GM21526 (cell line): Measurements from ENCODE around the gene FARP2.
"Not testable (repeated sequence)": the region's sequence is repeated elsewhere in the genome, so short reads cannot be mapped to it uniquely, and the experiment has no call there.

Source experiments
- ATAC-seq: cut with Tn5 transposase; IDR thresholded peaks from one replicate; pipeline ENCODE4 v1.9.1; 2021; ENCODE audit warnings: moderate library complexity; ENCODE audit not compliant: unreplicated experiment, low FRiP score

Gene FARP2

DNA sequence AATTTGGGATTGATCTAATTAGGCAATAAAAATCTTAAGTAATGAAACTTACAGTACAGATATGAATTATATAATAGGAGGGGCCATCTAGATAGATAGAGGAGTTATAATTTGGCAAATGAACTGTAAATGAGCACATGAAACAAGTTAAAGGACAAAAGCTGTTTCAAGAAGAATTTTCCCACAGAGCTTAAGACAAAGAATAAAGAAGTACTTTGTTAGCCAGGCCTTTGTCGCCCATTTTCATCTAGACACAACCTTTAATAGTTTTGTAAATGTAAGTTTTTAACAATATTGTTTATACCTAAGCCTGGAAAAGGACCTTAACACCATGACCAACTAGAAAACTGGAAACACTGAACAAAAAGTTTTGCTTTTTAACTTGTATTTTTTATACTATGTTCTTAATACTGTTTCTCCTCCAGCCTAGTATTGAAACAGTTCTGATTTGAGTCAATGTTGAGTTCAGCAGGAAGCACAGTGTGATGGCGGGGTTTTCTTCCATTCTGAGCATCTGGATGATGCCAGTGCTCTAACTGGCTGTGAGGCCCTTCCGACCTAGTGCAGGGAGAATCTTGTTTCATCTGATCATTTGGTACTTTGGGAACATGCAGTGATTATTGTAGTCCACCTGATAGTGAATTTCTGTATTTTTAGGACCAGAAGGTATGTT, 37.6 kb downstream of the FARP2 start:
- no peak for ATAC-seq

DNA sequence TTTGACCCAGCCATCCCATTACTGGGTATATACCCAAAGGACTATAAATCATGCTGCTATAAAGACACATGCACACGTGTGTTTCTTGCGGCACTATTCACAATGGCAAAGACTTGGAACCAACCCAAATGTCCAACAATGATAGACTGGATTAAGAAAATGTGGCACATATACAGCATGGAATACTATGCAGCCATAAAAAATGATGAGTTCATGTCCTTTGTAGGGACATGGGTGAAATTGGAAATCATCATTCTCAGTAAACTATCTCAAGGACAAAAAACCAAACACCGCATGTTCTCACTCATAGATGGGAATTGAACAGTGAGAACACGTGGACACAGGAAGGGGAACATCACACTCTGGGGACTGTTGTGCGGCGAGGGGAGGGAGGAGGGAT, 40.7 kb downstream of the FARP2 start:
- not testable (repeated sequence) for ATAC-seq

DNA sequence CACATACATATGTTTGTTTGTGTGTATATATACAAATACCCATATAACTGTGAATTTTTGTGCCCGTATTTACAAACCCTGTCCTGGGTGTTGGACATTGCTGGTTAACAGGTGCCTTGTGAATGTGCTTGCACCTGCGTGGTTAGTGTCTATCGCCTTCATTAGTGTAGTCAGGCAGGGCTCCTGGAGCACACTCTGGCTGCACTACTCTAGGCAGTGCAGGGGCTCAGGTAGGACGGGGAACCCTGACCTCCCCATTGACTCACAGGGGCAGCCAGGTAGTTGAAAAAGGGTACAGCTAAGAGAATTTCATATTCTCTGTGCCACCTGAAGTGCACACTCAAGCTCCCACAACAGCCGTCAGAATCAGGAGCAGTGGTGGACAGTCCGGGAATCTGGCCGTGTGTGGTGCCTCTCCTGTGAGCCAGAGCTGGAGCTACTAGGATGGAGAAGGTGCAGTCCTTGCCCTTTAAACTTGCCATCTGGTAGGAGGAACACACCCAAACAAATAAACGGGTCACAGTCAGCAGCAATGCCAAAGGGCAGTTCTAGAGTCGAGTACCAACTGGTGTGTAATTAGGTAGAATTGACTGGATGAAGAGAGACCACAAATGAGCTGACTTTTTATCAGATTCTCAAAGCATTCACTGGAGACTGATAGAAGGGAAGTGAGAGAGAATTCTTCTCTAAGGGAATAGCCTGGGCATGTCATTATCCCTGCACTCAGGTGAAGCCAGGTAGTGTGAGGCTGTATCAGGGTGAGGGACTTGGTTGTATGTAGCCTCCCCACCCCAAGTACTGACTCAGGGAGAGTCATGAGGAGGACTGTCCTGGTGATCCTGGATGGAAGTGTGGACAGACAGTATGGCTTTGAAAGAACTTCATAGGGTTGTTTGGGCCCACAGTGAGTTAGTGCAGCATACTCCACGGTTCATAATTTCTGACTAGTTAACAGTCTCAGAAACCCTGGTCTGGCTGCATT, 44.1 kb downstream of the FARP2 start:
- no peak for ATAC-seq

DNA sequence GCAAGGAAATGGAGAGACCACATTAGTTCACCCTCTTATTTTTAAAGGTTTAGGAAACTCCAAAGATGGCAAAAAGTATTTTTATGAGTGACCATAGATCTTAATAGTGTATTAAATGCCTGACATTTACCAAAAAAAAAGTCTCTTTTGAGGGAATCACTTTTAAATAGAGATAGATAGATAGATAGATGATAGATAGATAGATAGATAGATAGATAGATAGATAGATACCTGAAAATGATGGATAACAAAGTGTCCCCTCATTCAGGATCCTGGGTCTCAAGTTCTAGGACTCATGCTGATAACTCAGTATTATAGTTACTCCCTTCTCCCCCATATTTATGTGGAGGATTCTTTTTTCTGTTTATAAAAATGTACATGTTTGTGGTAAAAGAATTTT, 52.8 kb downstream of the FARP2 start:
- ATAC-seq = no peak

DNA sequence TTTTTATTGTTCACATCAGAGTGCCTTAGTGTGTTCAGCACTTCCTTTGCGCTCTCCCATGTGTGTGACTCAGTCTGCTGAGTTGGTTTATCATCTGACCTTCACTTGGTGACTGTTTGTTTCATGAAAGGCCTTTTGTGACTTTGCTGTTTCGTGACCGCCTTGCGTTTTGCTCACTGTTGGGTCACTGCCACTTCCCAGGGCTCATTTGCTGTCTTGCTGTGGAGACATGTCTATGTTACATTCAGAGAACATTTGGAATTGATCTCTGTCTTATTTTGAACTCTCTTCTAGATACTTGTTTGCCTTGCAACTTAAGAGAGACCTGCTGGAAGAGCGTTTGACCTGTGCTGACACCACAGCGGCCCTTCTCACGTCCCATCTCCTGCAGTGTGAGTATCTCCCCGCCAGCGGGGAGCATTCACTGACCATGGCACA, 54.7 kb downstream of the FARP2 start:
- no peak for ATAC-seq

DNA sequence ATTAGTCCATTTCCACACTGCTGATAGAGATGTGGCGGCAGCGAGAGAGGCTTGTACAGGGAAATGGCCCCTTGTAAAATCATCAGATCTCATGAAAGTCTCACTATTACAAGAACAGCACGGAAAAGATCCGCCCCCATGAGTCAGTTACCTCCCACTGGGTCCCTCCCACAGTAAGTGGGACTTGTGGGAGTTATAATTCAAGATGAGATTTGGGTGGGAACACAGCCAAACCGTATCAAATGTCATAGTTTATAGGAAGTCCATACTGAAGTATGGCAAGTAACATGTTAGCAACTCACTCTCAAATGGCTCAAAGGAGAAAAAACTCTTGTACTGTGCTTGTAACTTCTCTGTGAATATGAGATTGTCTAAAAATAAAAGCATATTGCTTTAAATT, 56.1 kb downstream of the FARP2 start:
- ATAC-seq = no peak

DNA sequence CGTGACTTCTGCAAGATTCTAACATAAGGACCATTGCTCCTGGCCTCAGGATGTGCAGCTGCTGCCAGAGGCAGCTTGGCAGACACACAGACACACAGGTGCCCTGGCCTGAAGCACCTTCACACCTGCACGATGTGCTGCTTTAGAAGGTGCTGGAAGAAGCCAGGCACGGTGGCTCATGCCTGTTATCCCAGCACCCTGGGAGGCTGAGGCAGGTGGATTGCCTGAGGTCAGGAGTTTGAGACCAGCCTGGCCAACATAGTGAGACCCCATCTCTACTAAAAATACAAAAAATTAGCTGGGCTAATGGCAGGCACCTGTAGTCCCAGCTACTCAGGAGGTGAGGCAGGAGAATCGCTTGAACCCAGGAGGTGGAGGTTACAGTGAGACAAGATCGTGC, 57.4 kb downstream of the FARP2 start:
- not testable (repeated sequence) for ATAC-seq

DNA sequence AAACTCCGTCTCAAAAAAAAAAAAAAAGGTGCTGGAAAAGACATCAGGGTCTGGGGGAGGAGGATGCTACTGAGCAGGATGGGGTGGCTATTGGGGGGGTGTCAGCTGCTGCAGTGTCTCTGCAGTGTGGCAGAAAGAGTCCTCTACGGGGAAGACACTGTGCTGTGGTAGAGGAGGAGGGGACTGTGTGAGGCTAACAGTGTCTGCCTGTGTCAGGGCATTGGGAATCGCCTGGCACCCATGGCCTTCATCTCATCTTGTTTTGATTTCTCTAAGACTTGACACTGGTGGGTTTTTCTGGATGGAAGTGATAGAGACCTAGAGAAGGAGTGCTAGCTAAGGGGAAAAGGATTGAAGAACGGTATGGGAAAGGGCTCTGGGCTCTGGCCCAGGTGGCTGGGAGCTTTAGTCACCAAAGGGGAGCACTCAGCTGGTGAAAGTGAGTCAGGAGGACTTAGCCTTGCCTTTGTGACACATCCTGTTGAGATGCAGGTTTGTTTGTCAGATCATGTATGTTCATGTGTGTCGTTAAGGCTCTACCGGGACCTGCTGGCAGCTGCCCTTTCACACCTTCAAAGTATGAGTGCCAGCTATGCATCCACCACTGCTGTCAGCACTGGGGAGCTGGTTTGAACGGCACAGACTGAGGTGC, 58.0 kb downstream of the FARP2 start:
- ATAC-seq = no peak

DNA sequence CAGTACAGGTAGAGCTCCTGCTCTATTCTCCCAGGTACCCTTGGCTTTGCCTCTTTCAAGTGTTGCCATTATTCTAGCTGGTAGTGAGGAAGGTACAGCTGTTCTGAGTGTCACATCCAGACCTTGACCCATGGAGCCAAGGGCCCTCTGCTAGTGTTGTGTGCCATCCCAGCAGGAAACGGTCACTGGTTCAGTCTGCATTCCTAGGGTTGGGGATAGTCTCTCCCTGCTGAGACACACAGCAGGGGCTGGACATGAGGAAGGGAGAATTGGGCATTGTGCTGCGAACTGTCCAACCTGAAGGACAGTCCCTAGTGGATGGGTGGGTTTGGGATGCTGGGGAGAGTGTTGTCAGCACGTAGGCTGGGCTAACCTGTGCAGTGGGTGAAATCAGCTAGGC, 59.1 kb downstream of the FARP2 start:
- no peak for ATAC-seq

DNA sequence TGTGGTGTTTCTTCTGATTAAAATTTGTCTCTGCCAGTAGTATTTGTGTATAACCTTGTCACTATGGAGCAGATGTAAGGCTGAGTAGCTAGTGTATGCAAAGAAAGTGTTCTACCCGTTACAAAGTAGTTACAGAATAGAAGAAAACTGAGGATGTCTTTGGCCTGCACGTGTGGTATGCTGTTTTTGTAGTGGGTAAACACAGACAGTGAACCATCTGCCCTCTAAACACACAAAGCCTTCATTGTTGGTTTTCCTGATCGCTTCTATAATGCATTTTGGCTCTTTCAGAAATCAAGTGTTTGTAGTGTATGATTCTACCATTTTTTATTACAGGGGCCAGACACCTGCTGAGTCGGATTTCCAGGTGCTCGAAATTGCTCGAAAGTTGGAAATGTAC, 61.5 kb downstream of the FARP2 start:
- ATAC-seq = no peak

DNA sequence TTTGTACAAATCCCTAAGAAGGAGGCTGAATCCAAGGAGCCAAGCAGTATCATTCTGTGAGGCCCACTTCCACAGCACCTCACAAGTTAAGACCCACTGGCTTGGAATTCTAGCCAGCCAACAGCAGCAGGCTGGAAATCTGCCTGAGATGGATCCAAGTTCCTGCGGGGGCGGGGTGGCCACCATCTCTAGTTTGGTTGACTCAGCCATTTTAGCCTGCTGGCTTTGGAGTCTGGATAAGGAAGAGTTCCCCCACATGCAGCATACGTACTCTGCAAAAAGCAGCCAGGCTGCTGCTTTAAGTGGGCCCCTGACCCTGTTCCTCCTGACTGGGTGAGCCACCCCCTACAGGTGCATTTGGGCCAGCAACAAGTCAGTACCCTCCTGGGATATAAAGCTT, 65.2 kb downstream of the FARP2 start:
- no peak for ATAC-seq

DNA sequence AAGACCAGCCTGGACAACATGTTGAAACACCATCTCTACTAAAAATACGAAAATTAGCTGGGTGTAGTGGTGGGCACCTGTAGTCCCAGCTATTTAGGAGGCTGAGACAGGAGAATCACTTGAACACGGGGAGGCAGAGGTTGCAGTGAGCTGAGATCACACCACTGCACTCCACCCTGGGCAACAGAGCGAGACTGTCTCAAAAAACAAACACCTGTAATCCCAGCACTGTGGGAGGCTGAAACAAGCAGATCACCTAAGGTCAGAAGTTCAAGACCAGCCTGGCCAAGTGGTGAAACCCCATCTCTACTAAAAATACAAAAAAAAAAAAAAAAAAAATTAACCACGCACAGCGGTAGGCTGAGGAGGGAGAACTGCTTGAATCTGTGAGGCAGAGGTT, 65.9 kb downstream of the FARP2 start:
- ATAC-seq = not testable (repeated sequence)

DNA sequence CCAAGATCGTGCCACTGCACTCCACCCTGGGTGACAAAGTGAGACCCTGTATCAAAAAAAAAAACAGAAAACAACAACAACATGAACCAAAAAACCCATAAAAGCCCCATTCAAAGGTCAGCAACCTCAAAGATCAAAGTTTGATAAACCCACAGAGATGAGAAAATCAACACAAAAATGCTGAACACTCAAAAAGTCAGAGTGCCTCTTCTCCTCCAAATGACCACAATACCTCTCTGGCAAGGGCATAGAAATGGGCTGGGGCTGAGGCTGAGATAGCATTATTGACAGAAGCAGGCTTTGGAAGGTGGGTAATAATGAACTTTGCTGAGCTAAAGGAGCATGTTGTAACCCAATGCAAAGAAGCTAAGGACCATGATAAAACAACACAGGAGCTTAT, 66.3 kb downstream of the FARP2 start:
- no peak for ATAC-seq

DNA sequence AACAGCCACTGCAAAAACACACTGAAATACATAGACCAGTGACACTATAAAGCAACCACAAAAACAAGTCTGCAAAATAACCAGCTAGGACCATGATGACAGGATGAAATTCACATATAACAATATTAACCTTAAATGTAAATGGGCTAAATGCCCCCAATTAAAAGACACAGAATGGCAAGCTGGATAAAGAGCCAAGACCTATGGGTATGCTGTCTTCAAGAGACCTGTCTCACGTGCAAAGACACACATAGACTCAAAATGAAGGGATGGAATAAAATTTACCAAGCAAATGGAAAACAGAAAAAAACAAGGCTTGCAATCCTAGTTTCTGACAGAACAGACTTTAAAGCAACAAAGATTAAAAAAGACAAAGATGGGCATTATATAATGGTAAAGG, 67.4 kb downstream of the FARP2 start:
- not testable (repeated sequence) for ATAC-seq

DNA sequence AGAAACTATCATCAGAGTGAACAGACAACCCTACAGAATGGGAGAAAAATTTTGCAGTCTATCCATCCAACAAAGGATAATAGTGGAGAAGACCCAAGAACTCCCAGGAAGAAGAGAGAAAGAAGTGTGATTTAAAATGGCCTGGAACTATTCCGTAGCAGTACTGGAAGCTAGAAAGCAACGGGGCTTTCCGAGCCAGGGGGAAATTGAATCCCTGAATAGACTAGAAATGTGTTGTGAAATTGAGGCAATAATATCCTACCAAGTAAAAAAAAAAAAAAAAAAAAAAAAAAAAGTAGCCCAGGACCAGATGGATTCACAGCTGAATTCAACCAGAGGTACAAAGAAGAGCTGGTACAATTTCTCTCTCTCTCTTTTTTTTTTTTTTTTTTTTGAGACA, 69.3 kb downstream of the FARP2 start:
- ATAC-seq = no peak

DNA sequence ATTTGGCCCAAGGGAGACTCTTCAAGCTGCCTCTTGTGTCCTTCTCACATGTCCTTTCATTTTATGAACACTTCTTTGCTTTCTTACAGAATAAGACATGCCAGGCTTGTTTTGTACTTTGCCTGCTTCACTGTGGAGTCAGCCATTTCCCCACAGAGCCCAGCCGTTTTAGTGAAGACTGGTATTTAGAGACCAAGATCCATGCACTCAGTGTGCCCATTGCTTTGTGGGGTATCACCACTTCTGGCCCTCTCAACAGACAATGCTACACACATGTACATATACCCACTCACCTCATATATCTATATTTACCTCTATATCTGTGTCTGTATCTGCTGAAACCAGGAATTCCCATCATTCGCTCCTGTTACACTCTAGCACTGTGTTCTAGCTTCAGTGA, 74.1 kb downstream of the FARP2 start:
- ATAC-seq = no peak

DNA sequence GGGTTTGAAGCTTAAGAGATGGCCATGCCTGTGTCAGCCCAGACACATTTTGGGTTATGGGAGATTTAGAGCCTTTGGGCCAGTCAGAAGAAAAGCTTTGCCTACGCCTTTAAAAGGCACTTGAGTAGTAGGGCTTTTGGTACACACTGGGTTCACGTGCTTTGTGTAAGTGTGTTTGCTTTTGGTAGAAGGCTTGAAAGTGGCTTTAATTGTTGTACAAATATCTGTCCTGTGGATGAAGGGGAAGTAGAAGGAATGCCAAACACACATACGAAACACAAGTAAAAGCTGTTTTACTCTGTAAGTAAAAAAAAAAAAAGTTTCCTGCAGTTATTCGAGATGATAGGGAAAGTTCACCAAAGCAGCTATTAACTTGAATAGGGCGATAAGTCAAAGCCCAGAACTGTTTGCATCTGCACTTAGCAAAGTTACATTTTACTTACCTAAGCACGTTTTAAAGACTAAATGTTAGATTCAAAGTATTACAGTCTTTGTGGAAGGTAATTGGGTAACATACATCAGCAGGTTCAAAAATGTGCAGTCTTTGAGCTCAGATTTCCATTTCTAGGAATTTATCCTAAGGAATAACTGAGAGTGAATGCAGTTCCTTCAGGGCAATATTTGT, 76.9 kb downstream of the FARP2 start:
- no peak for ATAC-seq

DNA sequence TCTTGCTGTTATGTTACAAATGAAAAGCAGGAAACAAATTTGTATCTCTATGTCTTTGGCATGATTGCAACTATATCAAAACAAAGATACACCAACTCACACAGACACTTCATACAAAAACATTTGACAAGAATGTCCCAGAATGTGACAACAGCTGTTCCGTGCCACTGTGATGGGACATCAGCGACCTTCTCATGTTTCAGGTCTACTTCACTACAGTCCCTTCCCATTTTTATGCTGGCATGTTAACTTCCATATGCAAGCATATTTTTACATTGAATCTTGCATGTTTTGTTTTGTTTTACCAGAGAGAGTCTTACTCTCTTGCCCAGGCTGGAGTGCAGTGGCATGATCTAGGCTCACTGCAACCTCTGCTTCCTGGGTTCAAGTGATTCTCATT, 81.1 kb downstream of the FARP2 start:
- no peak for ATAC-seq

DNA sequence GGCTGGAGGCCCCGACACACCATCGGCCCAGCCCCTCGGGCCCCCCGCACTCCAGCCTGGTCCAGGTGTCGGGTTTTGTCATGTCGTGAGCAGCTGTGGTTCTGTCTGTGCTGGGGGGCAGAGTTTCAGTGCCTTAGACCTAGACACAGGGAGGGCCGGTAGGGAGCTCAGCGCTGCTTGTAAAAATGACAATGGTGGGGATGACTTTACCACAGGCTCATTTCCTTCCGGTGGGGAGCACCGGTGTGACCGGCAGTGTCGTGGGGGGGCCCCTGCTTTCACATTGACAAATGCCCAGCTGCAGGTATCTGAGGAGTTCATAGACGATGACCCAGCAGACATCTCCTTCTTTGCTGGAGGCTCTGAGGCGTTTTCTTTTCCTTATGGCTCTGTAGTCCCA, 85.4 kb downstream of the FARP2 start:
- ATAC-seq = no peak

DNA sequence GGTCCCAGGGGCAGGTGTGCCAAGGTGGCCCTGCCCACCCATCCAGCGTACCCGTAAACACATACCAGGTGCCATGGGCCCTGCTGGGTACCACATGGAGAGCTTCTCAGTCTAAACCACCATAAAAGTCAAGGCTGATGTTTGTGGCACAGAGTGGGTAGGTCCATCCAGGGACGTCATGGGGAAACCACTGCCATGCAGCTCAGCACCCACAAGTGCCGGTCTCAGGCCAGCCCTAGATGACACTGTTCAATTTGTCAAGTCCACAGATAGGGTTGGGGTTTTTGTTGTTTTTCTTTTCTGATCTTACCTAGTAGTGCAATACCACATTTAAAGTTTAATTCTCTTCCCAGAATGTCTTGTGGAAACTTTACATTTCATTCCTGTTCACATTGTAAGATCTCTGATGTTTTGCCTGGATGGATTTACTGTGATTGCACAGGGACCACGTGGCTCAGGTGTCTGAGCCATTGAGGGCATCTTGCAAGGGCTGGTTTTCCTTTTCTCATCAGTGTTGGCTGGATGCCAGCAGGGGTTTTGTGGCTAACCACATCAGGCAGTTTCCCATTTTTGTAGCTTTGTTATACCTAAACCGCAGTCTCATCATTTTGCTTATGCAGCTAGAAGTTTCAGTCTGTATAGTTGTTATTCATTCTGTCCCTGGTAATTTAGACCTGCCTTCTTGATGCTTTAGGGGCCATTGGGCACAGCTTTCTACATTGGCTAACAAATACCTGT, 87.6 kb downstream of the FARP2 start:
- no peak for ATAC-seq
